Suppressor macrophage (primary cell): ENCODE data around the gene NTNG1.

Experiments used
- DNase-seq, 4 experiments: peaks; one replicate each; pipeline ENCODE4 v3.0.0-alpha.2; 2020 to 2022

The NTNG1 gene

DNA sequence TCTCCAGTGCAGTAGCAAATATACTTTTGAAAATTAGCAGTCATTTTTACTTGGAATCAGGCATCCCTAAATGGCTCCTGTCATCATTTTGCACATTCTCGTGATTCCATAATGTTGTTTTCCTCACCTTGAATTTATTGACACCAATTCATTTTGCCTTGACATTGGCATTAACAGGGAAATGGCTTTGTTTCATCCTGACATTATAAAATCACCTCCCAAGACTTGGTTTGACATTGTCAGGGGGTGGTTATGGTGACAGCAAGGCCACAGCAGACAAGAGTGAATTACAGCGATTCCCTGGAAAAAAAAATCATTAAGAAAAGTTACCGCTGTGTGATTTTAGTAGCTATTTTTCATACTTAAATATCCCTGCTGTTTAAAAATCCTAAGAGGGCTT lies 327.0 kb downstream of the NTNG1 start:
- no peak for DNase-seq

DNA sequence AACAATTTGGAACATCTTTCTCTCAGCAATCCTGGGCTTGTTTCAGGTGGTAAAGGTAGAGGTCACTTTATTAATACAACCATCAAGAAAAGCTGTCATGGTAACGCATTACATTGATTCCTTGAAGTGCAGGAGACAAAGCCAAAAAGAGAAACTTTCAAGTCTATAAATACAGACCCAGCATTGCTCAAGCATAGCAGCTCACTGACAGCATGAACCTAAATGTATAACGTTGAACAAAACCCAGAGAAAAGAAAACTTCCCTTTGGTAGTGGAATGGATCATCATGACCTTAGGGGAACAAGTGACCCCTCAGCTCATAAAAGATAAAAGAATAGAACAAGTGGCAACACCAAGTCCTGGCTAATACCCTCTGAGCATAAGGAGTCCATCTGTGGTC lies 332.2 kb downstream of the NTNG1 start:
- no peak for DNase-seq

DNA sequence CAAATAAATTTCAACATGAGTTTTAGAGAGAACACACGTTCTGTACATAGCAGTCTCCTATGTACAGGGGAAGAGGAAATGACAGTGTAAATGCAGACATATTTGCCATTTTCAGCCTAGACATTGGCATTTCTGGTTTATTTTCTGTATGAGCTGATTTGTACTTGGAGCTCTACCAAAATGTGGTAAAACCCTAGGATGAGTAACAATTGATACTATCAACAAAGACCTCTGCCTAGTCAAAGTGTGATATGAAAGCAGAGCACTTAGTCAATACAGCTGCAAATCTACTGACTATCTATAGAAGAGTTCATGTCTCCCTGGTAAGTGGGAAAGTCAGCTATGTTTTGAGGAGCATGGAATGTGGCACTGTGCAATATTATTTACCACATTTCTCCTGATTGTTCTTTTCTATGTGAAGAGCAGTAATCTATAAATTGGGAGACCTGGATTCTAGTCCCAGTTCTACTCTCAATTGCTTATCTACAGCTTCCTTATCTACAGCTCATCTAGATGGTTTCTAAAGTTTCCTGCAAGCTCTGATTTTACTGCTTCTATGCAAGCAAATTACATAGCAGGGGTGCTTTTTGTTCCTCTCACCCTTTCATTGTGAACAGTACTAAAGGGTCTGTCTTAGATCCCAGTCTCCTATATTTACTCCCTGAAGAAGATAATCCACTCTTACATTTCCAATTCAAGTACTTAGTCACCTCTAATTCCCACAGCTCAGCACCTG lies 334.2 kb downstream of the NTNG1 start:
- DNase-seq = no peak

DNA sequence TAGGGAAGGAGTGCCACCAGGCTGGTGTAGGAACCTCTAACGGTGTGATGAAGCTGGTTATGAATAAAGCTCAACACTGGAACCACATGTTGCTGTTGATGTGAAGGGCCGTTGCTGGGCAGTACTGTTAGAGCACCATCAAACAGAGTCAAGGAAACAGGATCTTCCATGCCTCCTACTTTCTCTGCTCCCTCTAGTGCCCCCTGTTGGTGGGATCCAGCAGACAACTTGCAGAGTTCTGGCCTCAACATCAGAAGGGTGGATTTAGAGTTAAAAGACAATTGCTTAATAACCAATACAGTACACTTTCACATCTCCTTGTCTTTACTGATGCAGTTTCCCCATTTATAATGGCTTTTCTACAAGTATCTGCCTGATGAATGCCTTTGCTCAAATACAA lies 336.4 kb downstream of the NTNG1 start:
- DNase-seq = peak; percentile 14 to 49 (median 32)

DNA sequence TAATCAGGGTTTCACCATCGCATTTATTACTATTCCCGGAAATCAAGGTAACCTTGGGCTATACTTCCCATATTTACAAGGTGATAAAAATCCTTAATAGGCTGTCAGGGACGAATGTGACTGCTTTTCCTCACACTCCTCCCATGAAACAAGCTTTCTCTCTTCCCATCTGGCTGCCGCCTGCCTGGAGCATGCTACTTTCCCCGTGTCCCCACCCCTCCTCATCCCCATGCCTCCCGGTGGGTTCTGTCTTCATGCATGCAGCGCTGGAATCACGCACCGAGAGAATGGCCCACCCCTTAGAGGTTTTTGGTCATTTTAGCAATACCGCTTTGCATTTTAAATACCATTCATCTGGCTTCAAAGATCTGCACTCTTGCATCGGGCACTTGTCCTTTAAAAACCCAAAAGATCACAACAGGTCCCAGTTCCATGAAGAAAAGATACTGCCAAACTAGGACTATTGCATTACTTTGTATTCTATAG lies 339.1 kb downstream of the NTNG1 start:
- no peak for DNase-seq

DNA sequence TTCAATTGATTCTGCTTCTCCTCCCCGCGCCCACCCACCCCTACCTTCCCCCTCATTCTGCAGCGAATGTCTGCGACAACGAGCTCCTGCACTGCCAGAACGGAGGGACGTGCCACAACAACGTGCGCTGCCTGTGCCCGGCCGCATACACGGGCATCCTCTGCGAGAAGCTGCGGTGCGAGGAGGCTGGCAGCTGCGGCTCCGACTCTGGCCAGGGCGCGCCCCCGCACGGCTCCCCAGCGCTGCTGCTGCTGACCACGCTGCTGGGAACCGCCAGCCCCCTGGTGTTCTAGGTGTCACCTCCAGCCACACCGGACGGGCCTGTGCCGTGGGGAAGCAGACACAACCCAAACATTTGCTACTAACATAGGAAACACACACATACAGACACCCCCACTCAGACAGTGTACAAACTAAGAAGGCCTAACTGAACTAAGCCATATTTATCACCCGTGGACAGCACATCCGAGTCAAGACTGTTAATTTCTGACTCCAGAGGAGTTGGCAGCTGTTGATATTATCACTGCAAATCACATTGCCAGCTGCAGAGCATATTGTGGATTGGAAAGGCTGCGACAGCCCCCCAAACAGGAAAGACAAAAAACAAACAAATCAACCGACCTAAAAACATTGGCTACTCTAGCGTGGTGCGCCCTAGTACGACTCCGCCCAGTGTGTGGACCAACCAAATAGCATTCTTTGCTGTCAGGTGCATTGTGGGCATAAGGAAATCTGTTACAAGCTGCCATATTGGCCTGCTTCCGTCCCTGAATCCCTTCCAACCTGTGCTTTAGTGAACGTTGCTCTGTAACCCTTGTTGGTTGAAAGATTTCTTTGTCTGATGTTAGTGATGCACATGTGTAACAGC lies 339.9 kb downstream of the NTNG1 start:
- DNase-seq = peak in 3 of 4 experiments; percentile 3 to 32 (median 12)

DNA sequence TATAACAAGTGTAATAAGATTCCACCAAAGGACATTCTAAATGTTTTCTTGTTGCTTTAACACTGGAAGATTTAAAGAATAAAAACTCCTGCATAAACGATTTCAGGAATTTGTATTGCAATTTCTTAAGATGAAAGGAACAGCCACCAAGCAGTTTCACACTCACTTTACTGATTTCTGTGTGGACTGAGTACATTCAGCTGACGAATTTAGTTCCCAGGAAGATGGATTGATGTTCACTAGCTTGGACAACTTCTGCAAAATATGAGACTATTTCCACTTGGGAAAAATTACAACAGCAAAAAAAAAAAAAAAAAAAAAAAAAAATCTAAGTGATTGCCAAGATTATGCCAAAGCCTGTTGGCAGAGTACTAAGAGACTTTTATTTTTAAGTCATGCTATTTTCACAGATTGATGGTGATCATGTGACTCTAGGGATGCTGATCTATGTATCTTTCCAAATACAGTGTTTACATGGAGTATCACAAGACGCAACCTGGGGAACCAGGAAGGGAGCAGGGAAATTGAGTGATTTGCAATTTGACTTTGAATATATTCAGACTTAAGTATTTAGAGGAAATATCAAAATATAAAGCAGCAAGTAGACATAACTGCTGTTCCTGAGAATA lies 341.0 kb downstream of the NTNG1 start:
- no peak for DNase-seq

DNA sequence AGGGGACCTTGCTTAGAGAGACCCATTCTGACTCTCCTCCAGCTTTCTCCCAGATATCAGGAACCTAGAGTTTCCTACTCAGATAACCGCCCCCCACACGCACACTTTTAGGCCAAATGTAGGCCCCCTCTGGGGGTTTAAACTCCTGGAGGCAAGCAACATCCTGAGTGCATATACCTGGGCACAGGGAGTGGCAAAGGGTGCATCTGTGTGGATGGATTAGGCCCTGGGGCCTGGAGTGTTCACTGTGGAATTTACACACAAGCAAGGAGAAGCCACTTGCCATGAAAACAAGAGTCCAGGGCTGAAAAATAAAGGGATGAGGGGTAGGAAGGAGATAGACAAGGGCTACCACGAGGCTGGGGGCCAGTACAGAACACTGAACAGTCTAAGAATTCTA lies 343.1 kb downstream of the NTNG1 start:
- no peak for DNase-seq

DNA sequence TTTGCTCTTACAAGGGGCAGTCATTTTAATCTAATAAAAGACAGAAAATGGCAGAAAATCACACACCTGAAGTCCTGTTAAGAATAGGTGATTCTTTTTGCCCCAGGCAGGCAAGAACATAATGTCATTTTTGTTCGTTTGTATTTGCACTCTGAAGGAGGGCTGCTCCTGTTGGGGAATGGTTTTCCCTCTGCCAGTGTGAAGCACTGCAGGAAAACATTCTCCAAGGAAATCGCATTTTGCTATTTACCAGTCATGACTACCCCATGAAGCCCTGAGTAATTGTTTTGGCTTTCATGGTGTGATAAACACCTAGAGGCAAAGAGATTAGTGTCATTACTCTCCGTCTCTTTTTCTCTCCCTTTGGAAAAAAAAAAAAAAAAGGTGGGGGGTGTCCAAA lies 345.5 kb downstream of the NTNG1 start:
- no peak for DNase-seq

DNA sequence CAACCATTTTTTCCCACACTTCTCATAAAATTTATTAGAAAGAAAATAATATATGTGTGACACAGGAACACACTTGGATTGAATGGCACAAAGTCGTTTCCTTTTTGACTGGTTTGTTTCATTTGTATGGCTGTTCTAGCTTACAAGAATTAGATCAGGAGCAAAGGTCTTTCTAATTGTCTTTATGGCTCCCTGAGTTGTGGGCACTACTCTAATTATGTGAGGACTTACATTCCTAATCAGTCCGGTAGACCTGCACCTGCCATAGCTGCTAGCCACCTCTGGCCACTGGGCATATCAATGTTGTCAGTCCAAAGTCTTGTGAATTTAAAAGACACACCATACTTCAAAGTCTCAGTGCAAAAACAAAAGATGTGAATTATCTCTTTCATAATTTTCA lies 346.7 kb downstream of the NTNG1 start:
- DNase-seq = no peak

DNA sequence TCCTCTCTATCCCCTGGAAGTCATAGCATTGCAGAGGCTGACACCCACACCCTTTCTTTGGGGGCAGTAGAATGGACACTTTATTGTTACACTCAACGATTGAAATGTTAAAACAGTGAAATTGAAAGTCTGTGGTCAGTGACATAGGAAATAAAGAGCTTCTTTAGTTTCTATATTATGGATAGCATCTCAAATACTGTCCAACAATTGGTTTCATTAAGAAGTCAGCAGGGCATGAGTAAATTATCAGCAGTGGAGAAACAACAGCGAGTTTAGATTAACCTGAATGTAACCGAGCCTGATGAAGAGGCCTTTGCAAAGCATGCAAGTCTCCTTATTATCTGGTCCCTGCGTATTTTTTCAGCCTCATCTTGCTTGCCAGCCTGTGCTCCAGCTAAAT lies 350.7 kb downstream of the NTNG1 start:
- DNase-seq = no peak

DNA sequence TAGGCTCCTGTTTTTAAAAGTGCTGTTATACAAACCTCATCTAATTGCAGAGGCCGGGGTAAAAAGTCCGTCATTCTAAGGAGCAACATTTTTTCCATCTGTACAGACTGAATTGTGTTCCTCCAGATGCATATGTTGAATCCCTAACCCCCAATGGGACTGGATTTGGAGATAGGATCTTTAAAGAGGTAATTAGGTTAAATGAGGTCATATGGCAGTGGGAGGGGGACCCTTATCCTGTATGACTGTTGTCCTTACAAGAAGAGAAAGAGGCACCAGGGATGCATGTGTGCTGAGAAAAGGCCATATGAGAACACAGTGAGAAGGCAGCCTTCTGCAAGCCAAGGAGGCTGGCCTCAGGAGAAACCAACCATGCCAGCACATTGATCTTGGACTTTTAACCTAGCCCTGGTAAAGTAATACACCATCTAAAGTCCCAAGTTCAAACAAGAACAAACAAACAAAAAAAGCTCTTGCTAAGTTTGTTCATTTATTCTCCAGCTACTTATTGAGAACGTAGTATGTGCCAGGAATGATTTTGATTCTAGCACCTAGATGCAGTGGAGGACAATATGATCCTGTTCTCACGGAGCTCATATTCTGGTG lies 352.4 kb downstream of the NTNG1 start:
- DNase-seq = no peak

DNA sequence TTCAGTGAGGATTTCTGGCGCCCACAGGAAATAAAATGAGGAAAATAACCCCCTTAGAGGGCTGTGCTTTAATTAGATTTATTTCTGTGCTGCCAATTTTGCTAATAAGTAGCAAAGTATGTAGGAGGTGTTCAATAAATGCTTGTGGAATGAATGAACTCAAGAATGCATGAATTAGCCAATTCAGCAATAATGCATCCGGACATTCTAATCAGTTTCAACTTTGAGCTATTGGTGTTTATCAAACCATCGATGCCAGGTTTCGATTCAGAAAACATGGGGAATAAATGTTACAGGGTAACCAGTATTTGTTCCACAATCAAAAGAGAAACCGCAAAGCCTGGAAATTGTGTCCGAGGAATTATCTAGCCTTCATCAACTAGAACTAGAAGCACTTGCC lies 353.2 kb downstream of the NTNG1 start:
- no peak for DNase-seq

DNA sequence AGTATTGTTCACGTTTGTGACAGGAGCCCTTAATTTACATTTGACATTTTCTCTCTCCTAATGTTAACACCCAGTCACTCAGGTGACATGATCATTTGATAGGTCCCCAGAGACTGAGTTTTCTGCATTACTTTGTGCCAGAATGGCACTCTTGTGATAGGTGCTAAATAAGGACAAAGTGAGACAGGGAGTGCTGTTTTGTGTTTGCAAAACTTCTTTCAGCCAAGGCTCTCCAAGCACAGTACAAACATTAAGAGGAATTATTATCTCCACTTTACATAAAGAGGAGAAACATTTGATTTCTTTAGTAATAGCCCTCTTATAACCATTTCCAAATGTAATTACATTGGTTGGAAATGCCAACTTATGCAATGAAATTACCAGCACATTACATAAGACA lies 355.2 kb downstream of the NTNG1 start:
- no peak for DNase-seq

DNA sequence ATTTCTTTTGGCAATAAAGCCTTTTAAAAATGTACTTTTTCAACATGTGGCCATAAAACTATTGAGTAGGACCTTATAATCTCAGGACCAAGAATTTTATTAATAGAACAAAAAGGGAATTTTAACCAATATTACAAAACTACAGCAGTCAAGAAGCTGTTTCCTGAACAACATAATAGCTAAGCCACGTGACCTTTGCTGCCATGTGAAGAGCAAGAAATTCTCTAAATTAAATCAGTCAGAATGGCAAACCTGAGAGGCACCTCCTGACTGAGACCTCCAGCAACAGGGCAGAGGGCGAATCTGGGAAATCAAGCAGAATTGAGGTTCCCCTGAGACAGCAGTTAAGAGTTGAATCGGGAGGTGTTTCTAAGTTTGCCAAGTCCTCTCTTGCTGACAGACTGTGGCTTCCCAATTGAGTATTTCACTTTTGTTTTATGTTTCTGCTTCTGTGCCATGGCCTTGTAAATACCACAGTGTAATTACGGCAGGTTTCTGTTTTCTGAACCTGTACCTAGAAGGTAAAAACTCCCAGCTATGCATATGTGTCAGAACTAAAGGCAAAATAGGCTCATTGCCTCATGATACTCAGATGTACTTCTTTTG lies 358.4 kb downstream of the NTNG1 start:
- DNase-seq = peak in 1 of 4 experiments; percentile 5

DNA sequence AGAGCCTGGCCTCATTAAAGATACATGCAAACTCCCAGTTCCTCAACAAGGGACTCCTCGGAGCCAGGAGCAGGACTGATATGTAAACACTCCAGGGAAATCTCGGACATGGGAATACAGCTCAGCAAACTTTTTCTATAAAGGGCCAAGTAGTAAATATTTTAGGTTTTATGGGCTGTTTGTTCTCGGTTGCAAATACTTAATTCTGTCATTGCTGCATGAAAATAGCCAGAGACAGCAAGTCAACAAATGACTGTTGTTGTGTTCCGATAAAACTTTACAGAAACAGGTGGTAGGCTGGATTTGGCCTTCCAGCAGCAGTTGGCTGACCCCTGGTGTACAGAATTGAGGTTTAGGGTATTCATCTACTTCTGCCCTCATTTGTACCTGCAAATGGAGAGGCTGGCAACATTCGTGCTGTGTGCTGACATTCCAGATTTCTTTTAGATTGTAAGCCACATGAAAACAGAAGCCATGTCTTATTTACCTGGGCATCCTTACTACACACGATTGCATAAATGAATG lies 360.3 kb downstream of the NTNG1 start:
- DNase-seq = no peak

DNA sequence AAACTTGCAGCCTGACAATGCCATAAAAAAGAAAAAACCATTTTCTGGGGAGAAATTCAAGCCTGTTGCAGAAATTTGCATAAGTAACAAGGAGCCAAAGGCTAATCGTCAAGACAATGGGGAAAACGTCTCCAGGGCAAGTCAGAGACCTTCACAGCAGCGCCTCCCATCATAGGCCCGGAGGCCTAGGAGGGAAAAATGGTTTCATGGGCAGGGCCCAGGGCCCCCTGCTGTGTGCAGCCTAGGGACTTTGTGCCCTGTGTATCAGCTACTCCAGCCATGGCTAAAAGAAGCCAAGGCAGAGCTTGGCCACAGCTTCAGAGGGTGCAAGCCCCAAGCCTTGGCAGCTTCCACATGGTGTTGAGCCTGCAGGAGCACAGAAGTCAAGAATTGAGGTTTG lies 369.5 kb downstream of the NTNG1 start:
- no peak for DNase-seq

DNA sequence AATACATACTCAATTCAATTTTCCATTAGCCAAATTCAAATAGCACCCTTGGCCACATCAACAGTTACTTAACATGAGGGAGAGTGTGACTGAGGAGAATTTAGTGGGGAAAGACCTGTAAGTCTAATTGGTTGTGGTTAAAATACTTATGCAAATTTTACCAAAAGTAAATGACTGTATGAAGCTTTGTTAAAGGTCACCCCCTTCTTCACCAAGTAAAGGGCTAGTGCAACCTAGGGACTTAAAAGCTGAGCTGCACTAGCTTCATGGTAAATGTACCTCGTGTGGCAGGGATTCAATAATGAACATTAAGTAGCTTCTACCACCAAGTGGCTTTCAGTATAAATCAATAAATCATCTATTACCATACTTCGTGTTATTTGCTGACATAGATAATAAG lies 372.0 kb downstream of the NTNG1 start:
- no peak for DNase-seq

DNA sequence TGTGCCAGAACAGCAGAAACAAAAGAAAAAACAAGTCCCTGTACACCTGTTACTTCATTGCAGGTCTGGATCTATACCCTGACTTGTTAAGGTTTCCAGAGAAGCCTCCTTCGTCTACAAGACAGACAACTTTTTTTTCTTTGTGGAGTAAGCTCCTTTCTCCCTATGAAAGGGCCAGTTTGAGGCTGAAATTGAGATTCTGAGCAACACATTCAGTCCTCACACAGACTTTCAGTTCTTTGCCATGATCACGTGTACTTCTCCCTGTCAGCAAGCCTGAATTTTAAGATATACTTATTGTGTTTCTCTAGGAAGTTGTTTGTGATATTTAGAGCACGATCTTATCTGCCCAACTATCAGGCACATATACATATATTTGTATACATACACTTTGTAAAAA lies 374.0 kb downstream of the NTNG1 start:
- no peak for DNase-seq

DNA sequence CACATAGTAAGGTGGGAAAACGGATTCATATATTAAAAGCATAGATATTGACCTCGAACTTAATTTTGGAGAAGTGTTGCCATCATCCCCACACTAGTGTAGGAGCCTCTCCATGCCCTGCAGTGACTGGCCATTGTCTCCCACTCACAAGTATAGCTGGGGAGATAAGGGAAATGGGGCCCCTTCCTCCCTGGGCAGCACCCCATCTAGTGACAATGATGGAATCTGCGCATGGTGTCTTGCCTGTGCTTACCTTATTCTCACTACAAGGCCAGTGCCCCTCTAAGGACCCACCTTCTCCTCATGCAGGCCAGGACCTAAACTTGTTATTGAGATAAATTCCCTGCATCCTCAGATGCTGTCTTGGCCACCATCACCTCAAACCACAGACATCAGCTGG lies 374.9 kb downstream of the NTNG1 start:
- no peak for DNase-seq

DNA sequence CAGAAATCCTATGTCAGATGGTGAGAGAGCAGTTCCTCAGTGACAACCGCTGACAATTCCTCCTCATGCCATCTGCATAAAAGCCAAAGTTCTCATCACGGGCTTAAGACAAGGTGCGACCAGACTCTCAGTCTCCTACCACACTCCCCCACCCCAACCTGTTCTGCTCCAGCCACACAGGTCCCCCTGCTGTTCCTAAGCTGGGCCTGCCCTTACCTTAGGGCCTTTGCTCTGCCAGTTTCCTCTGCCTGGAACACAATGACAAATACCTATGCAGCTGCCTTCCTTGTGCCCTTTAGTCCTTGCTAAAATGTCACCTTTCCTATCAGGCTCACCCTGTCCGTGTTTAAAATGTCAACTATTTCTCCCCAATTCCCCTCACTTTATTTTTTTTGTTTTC lies 382.2 kb downstream of the NTNG1 start:
- DNase-seq = no peak

DNA sequence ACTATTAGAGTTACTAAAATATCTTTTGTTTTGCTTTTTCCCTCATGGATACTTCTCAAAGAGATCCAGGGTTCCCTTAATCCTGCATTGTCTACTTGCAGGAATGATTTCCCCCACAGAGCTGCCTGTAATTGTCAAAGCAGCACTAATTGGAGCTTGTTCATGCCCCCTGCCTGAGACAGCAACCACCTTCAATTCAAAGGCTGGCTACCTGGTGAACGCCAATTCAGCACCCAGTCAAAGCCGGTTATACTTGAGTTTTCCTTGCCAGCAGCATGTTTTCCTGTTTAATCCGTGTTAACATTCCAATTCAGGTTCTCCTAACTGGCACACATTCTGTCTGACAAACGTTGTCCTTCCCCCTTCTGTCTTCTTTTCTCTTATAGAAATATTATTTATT lies 382.9 kb downstream of the NTNG1 start:
- no peak for DNase-seq
